IPS-18c (cell line): Measurements from ENCODE around the gene KHDRBS1.
A peak's percentile ranks its signal among the peaks of the same experiment; 100 is the strongest.
"Not testable (repeated sequence)": the region's sequence is repeated elsewhere in the genome, so short reads cannot be mapped to it uniquely, and the experiment has no call there.

Source experiments
- H3K4me3 ChIP-seq: 2 replicates; pipeline ENCODE4 v1.7.0; 2013; ENCODE audit warnings: low read depth, mild to moderate bottlenecking, low read length, moderate library complexity; ENCODE audit not compliant: insufficient read depth
- H3K9me3 ChIP-seq: one replicate; pipeline ENCODE4 v1.6.1; 2013; ENCODE audit warnings: mild to moderate bottlenecking, low read length, moderate library complexity; ENCODE audit not compliant: control insufficient read depth, insufficient read depth

KHDRBS1 gene, protein sequence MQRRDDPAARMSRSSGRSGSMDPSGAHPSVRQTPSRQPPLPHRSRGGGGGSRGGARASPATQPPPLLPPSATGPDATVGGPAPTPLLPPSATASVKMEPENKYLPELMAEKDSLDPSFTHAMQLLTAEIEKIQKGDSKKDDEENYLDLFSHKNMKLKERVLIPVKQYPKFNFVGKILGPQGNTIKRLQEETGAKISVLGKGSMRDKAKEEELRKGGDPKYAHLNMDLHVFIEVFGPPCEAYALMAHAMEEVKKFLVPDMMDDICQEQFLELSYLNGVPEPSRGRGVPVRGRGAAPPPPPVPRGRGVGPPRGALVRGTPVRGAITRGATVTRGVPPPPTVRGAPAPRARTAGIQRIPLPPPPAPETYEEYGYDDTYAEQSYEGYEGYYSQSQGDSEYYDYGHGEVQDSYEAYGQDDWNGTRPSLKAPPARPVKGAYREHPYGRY

DNA sequence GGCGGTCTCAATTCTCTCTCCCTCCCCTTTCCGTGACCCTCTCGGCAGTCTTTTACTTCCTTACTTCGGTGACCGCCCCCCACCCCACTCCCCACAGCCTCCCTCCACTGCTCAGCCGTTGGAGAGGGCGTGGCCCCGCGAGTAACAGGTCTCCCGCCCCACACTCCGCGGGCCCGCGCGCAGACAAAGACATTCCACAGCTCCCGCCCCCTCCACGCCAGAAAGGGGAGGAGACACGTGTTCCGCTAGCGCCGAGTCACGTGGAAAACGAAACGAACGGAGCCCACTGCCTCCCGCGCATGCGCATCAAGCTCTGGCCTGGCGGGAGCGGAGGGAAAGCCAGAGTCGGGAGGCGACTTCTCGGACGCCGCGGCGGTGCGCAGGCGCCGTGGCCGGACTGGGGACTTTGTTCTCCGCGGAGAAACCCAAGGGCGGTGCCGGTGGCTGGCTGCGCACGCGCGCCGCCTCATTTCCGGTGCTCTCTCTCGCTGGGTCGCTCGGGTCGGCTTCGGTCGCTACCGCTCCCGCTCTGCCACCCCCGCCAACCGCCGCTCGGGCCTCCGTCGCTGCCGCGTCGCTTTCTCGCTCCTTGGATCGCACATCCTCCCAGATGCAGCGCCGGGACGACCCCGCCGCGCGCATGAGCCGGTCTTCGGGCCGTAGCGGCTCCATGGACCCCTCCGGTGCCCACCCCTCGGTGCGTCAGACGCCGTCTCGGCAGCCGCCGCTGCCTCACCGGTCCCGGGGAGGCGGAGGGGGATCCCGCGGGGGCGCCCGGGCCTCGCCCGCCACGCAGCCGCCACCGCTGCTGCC, at the start of gene KHDRBS1:
TSS of gene KHDRBS1 (plus strand) at position 483 of the 813 bp plus-strand sequence. CDS start at position 611, 128 bp downstream.
- Histone ChIP-seq H3K4me3 (peak within 1 kb of the TSS; percentile 99), H3K9me3 (peaks cover 2% of the 10 kb centered on the region)

DNA sequence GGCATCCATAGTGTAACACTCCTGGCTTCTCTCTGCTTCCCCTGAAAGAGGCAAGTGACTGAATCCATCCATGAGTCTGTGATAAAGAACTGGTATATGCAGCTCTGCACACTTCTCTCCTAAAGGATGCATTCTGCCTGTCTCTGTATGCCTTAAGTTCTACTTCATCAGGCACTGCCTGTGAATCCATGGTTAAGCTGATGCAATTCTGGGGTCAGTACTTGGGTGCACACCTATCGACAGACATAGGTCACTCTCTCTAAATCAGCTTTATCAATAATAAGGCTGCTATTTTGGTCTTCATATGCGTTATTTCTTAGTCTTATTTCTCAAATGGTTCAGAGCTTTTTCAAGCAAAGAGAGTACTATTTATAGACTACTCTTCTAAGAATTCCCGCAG, 42.8 kb upstream of the KHDRBS1 start:
- no peak overlapping the region for H3K4me3 ChIP-seq

DNA sequence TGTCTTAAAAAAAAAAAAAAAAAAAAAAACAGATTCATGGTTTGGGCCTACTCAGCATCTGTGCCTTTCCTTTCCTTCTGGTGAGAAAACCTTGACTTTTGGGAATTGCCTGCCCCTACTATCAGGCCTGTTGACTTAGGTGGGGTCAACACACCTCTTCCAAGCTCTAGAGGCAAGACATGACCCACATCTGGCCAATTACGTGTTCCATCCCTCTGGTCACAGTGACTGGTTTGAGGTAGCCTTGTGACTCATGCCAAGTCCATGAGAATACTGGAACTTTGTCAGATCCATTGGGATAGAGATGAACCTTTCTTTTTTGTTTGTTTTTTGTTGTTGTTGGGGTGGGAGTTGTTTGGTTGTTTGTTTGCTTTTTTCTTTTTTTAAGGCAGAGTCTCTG, 37.3 kb upstream of the KHDRBS1 start:
- no peak overlapping the region for H3K4me3 ChIP-seq
- H3K9me3 ChIP-seq = no peaks in the 10 kb centered on the region

More for the DNA sequence above, 42.8 kb upstream of the KHDRBS1 start:
- no peaks in the 10 kb centered on the region for H3K9me3 ChIP-seq

DNA sequence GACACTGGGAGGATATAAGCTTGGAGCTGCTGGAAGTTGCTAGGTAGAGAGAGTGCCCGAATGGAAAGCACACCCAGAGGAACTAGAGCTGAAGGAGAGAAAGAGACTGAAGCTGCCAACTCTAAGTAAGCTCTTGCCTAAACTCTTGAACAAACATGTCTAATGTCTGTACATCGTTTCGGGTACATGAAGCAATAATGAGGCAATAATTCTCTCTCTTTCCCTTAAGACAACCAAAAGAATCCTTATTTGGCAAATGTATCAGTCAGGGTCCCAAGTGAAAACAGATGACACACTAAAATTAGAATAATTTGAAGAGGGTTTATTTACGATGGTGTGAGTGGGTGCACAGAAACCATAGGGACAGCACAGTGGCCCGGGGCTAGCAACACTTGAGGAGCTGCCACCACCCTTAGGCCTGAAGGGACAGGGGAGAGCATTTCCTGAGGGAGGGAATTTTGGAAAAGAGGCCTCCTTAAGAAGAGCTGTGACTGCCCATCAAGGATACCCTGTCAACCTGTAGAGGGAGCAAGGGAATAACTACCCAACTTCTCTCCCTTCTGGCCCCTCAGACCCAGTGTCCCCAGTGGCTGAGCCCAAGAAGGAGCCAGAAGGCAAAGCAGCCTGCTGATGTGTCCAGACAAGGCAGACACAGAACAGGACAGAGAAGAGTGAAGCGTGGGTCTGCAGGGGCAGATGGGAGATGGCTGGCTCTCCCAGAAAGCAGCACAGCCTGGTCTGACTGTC, 36.1 kb upstream of the KHDRBS1 start:
- H3K9me3 ChIP-seq = no peaks in the 10 kb centered on the region

DNA sequence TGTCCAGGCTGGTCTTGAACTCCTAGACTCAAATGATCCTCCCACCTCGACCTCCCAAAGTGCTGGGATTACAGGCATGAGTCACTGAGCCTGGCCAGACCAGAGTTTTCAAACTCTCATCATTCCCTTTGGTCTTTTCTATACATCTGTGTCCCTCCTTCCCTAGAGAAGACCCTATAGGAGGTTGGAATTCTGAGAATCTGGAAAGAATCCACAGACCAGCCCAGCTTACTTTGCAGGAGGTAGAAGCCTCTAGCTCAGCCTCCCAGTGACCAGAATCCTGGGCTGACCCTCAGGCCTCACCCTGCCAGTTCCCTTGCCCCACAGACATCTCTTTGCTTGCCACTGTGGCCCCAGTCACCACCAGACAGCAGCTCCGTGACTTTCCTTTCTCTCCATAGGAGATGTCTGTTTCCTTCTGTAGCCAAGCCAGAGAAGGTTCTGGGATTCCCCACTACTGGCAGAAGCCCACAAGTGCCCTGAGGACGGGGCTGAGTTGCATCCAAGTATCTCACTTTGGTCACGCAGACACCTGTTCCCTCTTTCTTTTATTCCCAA, 34.7 kb upstream of the KHDRBS1 start:
- H3K9me3 ChIP-seq = no peaks in the 10 kb centered on the region
- H3K4me3 ChIP-seq = no peak overlapping the region

More for the DNA sequence above, 36.1 kb upstream of the KHDRBS1 start:
- no peak overlapping the region for H3K4me3 ChIP-seq

DNA sequence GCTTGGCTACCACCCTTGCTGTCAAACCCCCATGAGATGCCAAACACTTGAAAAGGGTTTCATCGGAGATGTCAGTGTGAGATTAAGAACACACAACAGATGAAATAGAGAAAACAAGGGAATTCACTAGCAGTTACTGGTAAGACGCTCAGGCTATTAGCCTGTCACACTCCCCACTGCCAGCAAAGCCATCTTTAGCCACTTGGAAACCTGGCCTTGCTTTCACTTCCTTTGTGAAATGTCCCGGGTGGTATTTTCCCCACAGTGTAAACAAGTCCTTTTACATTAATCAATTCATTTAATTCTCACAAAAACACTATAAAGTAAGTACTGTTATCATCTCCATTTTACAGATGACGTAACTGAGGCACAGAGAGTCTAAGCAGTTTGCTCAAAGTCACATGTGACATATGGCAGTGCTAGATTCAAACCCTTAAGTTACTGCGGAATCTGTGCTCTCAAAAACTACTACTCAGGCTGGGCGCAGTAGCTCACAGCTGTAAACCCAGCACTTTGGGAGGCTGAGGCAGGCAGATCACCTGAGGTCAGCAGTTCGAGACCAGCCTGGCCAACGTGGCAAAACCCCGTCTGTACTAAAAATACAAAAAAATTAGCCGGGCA, 32.7 kb upstream of the KHDRBS1 start:
- no peaks in the 10 kb centered on the region for H3K9me3 ChIP-seq
- no peak overlapping the region for H3K4me3 ChIP-seq

DNA sequence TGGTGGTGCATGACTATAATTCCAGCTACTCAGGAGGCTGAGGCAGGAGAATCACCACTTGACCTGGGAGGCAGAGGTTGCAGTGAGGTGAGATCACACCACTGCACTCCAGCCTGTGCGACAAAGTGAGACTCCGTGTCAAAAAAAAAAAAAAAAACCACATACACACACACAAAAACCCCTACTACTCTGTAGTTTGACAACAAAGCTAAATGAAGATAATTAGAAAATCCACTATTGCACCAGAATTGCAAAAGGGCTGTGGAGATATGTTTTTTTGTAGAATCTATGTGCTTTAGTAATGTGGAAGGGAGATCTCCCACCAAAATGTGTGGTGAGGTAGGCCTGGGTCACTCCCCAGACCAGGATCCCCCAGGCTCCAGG, 32.2 kb upstream of the KHDRBS1 start:
- H3K4me3 ChIP-seq = no peak overlapping the region

DNA sequence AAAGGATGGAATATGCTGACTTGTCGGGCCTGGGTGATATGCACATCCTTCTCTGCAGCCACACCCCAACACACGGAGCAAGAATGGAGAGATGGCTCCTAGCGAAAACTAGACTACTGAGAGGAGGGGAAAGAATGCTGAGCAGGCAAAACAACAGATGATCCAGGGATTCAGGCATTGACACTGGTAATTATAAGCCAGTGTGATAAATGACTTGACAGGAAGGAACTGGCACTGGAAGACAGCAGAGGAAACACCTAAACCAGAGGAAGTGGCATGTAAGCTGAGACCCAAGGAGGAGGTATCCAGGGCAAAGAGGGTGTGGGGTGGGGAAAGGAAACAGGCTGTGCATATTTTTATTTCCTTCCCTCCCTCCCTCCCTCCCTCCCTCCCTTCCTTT, 31.7 kb upstream of the KHDRBS1 start:
- Histone ChIP-seq H3K4me3 (no peak overlapping the region), H3K9me3 (no peaks in the 10 kb centered on the region)

More for the DNA sequence above, 32.2 kb upstream of the KHDRBS1 start:
- no peaks in the 10 kb centered on the region for H3K9me3 ChIP-seq

DNA sequence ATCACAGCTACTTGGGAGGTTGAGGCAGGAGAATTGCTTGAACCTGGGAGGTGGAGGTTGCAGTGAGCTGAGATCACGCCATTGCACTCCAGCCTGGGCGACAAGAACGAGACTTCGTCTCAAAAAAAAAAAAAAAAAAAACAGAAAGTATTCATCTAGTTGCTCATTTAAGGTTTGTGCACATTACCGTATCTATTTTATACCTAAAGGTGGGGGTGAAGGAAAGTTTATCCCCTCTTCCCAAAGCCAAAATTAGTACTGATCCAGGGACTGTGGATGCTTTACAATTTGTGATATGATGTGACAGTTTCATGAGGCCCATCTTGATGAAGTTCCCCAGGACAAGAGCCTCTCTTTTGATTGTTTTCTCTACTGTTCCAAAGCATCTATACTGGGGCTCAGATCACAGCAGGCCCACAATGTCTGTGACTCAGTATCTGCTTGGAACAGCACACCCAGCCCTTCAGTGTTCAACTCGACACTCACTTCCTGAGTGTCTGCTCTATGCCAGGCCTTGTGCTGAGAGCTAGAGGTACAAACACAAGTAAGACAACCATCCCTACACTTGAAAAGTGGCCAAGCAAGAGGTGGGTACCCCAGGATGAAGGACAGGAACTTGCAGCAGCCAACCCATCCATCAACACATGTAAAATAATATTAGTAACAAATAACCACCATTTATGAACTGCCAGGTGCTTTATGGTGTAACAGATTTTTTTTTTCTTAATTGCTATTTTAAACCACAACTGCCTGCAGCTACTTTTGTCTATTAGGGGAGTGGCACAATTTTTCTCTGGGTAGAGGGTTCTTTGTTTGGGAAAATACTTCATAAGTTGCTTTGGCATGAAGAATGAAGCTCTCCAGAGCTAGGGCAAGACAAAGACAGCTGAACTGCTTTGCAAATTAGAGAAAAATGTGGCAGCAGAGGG, 29.0 kb upstream of the KHDRBS1 start:
- Histone ChIP-seq H3K9me3 (no peaks in the 10 kb centered on the region), H3K4me3 (no peak overlapping the region)

DNA sequence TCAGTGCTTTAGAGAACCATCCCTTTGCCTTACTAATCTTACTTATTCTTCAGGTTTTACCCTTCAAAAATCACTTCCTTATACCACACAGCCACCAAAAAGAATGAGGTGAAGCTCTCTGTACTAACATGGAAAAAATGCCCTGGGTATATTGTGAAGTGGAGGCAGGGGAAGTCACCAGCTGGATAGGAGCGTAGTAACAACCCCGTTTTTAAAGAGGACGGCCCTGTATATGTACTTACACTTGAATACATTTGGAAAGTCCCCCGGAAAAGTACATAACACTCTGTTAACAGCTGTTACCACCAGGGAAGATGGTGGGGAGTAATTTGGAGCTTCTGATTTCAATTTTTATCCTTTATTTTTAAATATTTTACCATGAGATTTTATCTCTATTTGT, 28.2 kb upstream of the KHDRBS1 start:
- H3K9me3 ChIP-seq = no peaks in the 10 kb centered on the region
- H3K4me3 ChIP-seq = no peak overlapping the region

DNA sequence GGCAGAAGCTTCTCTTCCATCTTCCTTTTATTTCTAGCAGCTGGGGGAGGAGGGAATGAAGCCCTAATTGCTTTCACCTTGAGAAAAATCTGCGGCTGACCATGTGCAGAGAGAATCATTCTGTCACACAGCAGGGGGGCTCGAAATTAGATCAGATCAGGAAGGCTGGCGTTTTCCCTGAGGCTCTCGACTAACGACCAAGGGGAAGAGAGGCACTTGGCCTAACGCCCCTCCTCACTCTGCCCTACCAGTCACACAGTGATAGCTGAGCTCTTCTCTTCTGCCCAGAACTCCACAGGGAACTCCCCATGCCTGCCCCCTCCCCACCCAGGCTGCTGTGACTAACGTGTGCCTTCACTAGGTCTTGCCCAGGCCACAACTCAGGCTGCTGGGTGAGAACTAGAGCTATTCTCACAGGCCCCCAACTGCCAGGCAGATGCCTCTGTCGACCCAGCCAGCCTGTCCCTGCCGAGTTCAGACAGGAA, 26.5 kb upstream of the KHDRBS1 start:
- no peak overlapping the region for H3K4me3 ChIP-seq
- no peaks in the 10 kb centered on the region for H3K9me3 ChIP-seq

DNA sequence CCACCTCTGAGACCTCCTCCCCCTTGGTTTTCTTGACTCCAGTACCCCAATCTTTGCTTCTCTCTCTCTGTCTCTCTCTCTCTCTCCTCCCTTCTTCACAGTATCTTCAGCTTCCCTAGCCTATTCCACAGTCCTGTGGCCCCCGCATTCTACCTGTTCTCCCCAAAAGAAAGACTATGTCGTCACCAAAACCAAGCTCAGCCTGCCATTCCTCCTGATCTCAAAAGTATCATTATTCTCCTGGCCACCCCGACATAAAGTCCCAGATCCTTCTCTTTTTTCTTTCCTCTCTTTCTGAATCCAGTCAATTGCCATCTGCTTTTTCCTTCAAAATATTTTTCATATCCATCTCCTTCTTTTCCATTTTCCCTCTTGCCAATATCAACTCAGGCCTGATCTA, 23.7 kb upstream of the KHDRBS1 start:
- Histone ChIP-seq H3K9me3 (no peaks in the 10 kb centered on the region), H3K4me3 (no peak overlapping the region)

DNA sequence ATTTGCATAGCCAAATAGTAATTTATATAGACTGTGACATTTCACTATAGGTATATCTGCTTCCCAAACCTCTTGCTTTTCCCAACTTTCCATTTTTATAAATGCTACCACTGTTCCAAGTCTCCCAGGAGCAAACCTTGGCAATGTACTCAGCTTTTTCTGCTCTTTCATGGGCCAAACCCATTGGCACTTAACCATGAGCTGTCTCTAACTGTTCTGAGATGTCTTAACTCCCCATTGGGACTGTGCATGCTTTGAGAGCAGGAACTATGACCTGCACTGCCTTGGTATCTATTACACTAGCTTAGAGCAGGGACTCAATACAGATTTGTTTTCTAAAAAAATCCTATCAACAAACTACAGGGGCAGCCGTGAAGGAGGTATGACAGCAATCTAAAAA, 22.5 kb upstream of the KHDRBS1 start:
- Histone ChIP-seq H3K4me3 (no peak overlapping the region), H3K9me3 (no peaks in the 10 kb centered on the region)

DNA sequence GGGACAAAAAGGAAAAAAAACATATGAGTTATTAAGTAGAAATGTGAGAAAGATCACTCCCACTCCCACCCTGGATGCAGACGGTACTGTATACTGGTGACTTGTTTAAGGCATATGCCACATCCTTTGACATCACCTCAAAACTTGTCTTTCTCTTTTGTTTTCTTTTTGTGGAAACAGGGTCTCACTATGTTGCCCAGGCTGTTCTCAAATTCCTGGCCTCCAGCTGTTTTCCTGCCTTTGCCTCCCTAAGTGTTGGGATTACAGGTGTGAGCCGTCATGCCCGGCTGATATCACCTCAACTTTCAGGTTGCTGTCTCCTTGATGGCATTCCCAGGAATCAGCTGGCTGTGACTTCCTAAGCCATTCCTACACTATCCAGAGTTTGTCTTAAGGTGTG, 18.4 kb upstream of the KHDRBS1 start:
- no peaks in the 10 kb centered on the region for H3K9me3 ChIP-seq

DNA sequence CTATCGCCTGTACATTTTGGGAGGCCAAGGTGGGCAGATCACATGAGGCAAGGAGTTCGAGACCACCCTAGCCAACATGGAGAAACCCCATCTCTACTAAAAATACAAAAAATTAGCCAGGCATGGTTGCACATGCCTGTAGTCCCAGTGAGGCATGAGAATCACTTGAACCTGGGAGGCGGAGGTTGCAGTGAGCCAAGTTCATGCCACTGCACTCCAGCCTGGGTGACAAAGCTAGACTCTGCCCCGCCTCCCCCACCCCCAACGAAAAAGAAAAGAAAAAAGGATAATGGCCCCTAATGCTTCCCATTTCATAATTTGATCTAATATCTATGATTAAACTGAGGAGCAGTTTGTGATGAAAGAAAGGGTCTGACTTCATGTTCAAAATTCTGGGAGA, 17.5 kb upstream of the KHDRBS1 start:
- H3K9me3 ChIP-seq, H3K4me3 ChIP-seq: not testable (repeated sequence)

More for the DNA sequence above, 18.4 kb upstream of the KHDRBS1 start:
- H3K4me3 ChIP-seq = no peak overlapping the region

DNA sequence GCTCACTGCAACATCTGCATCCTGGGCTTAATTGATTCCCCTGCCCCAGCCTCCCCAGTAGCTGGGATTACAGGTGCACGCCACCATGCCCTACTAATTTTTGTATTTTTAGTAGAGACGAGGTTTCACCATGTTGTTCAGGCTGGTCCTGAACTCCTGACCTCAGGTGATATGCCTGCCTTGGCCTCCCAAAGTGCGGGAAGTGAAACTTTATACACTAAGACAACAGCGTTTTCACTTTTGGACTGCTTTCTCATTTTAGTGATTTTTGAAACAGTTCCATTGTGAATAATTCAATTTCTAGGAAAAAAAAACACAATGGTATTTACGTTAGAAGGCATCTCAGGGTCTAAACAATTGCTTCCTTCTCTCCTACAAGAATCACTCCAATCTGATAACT, 11.8 kb upstream of the KHDRBS1 start:
- Histone ChIP-seq H3K4me3 (no peak overlapping the region), H3K9me3 (no peaks in the 10 kb centered on the region)
